NCI-H2227 (cell line): Measurements from ENCODE around the gene RPS16.

Source experiments
- DNase-seq: peaks from one replicate; lab custom pipeline; 2025; ENCODE audit not compliant: unreplicated experiment; lab: John Stamatoyannopoulos, UW

Gene RPS16

GRCh38 chr19:39389631-39390414 is 45.9 kb downstream of the RPS16 start:
- DNase-seq: peak; percentile 80

- DNase-seq: no peak
These were observed 47.1 kb downstream of the RPS16 start for GRCh38 chr19:39388657-39389056.

DNA sequence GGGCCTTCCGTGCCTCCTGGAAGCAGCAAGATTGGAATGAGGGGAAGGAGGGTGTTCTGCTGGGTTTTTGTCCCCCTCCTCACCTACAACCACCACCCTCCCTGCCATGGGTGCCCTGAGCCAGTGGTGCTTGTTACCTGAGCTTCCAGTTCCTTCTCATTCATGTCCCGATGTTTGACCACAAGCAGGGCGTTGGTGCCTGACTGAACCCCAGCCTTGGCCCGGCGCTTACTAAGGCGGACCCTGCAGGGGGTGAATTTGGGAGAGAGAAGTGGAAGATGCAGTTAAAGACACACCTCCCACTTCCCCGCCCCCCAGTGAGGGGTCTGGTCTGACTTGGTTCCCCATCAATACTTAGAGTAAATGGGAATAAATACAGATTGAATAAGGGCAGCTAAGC is 49.2 kb downstream of the RPS16 start:
- DNase-seq: no peak

DNA sequence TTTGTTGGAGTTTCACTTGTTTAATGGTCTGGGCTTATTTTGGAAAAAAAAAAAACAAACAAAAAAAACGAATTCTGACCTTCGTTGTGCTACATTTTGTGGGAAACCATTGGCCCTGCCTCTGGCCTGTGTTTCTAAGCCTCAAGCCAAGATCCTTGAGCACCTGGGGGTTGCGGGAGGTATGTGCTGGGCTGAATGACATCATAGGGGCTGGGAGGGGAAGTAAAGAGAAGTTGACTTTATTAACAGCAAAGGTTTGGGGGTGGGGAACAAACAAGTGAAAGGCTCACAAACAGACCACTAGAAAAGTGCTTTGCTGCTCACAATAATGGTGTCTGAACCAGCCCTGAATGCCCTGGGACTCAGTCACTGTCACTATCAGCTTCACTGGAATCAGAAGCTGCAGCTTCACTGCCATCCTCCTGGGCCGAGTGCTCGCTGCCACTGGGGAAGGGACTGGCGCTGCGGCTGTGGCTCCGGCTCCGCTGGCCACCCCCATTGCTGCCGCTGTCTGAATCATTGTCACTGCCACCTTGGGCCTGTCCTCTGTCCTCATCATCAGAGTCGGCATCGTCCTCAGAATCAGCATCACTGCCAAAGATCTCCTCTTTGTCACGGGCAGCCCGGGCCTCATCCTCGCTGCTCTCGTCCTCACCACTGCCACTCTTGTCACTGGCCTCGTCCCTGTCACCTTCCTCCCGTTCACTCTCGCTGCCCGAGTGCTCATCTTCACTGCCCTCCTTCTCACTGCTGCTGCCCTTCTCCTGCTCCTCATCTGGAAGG is 49.9 kb downstream of the RPS16 start:
- no peak for DNase-seq

GRCh38 chr19:39384839-39385568 is 50.7 kb downstream of the RPS16 start:
- no peak for DNase-seq
